K562 (cell line): ENCODE measurements around the gene PRKACG. TPM values are rescaled to one million over a fixed set of nuclear protein-coding genes. Genes with fewer than 3 reads are reported as not detected.

ENCODE experiments used
- ATAC-seq: fragments of 200-7000 bp; cut with Tn5 transposase; 3 replicates; pipeline ENCODE4 v1.9.1; 2020; ENCODE audit warnings: moderate library complexity
- BruUV-seq: library from RNA; stranded (reverse); fragments of 400-500 nt; replicated peaks from 2 replicates; lab custom pipeline; 2021; lab: Mats Ljungman, UMichigan
- CTCF ChIA-PET: fragments of 300-600 bp; formaldehyde crosslinking; extraction: SDS; loops from one replicate; lab custom pipeline; 2021; ENCODE audit warnings: low intra/inter-chr PET ratio; lab: Yijun Ruan, JAX
- POLR2A ChIA-PET: fragments of 300-600, 350-650 bp; sonication (Branson Sonifier 250); formaldehyde crosslinking; extraction: SDS; loops from one replicate; lab custom pipeline; 2021; ENCODE audit warnings: antibody characterized with exemption, inconsistent platforms; lab: Yijun Ruan, JAX
- DNase-seq, 4 experiments: peaks; one replicate each; pipeline versions ENCODE4 v3.0.0 to v3.0.0-alpha.2; 2011 to 2018; ENCODE audit warnings: low spot score in 3 of 4, mixed read lengths in 3 of 4; ENCODE audit errors: extremely low read depth in 1 of 4
- FAIRE-seq: peaks from 2 replicates; lab custom pipeline; 2011; peaks lifted over from hg19 to GRCh38; lab: Jason Lieb, UNC
- H2AFZ ChIP-seq: 2 replicates; pipeline ENCODE4 v1.6.0; 2011; ENCODE audit warnings: low read depth, low read length, control low read depth, inconsistent platforms
- H3K27ac ChIP-seq: fragments of 200-600 bp; 3 replicates; pipeline ENCODE4 v1.8.0; 2011; ENCODE audit warnings: low read depth, mild to moderate bottlenecking, control low read depth, inconsistent platforms, low read length, moderate library complexity, mixed read lengths; ENCODE audit errors: extremely low read depth
- H3K27me3 ChIP-seq, 2 experiments: fragments of 300-600 bp in 1 of 2; 2 replicates in 1 of 2; 3 replicates in 1 of 2; pipeline versions ENCODE4 v1.6.0 to v1.8.0; 2011; ENCODE audit warnings: inconsistent platforms in 2 of 2, low read length in 2 of 2, mild to moderate bottlenecking in 1 of 2, mixed read lengths in 1 of 2, moderate library complexity in 1 of 2; ENCODE audit not compliant: control insufficient read depth in 2 of 2, insufficient read depth in 2 of 2
- H3K36me3 ChIP-seq: fragments of 300-600 bp; 3 replicates; pipeline ENCODE4 v1.8.0; 2011; ENCODE audit warnings: mild to moderate bottlenecking, low read length, inconsistent platforms; ENCODE audit not compliant: control insufficient read depth, insufficient read depth
- H3K4me1 ChIP-seq, 2 experiments: fragments of 200-600 bp in 1 of 2; replicated peaks in 1 of 2; 2 replicates in 1 of 2; 3 replicates in 1 of 2; pipeline versions ENCODE4 v1.5.1 to v1.8.0; 2011; ENCODE audit warnings: inconsistent platforms in 2 of 2, low read length in 2 of 2, mild to moderate bottlenecking in 1 of 2, mixed read lengths in 1 of 2, moderate library complexity in 1 of 2; ENCODE audit not compliant: control insufficient read depth in 2 of 2, insufficient read depth in 2 of 2
- H3K4me2 ChIP-seq: 2 replicates; pipeline ENCODE4 v1.6.1; 2011; ENCODE audit warnings: low read length, control low read depth, inconsistent platforms, mixed read lengths; ENCODE audit not compliant: insufficient read depth
- H3K4me3 ChIP-seq: fragments of 200-600 bp; sonication (generic), shearing (Covaris generic); 2 replicates; pipeline ENCODE4 v1.5.1; 2016; ENCODE audit warnings: control low read depth, inconsistent platforms
- H3K79me2 ChIP-seq: fragments of 200-600 bp; 3 replicates; pipeline ENCODE4 v1.8.0; 2011; ENCODE audit warnings: low read length, inconsistent platforms; ENCODE audit not compliant: control insufficient read depth, insufficient read depth
- H3K9ac ChIP-seq, 2 experiments: 2 replicates each; pipeline versions ENCODE4 v1.6.0 to v1.6.1; 2011; ENCODE audit warnings: low read depth in 2 of 2, low read length in 2 of 2, control low read depth in 1 of 2, inconsistent platforms in 1 of 2, mild to moderate bottlenecking in 1 of 2, mixed read lengths in 1 of 2; ENCODE audit not compliant: insufficient read depth in 1 of 2
- H3K9me1 ChIP-seq: one replicate; pipeline ENCODE4 v1.6.0; 2011; ENCODE audit warnings: inconsistent platforms, mild to moderate bottlenecking, low read length, moderate library complexity; ENCODE audit not compliant: control insufficient read depth, insufficient read depth
- H3K9me3 ChIP-seq: replicated peaks from 2 replicates; pipeline ENCODE4 v1.5.1; 2011; ENCODE audit warnings: low read depth, low read length, inconsistent platforms; ENCODE audit not compliant: control insufficient read depth, insufficient read depth
- H4K20me1 ChIP-seq: replicated peaks from 2 replicates; pipeline ENCODE4 v1.6.1; 2011; ENCODE audit warnings: low read length, inconsistent platforms, mixed read lengths; ENCODE audit not compliant: control insufficient read depth, insufficient read depth
- ATF3 ChIP-seq, 2 experiments: fragments of 450-650 bp in 1 of 2; sonication (generic) in 1 of 2; formaldehyde crosslinking in 1 of 2; IDR thresholded peaks in 1 of 2; conservative IDR thresholded peaks in 1 of 2; 2 replicates each; pipeline versions ENCODE4 v1.6.1 to v1.8.1; 2016 to 2023; ENCODE audit warnings: mild to moderate bottlenecking in 2 of 2, moderate library complexity in 2 of 2, inconsistent platforms in 1 of 2, missing genetic modification reagents in 1 of 2
- ETV1 ChIP-seq: fragments of 450-650 bp; conservative IDR thresholded peaks from 2 replicates; pipeline ENCODE4 v1.6.1; 2016; ENCODE audit warnings: missing genetic modification characterization, control low read depth, low read depth, missing compliant biosample characterization
- FOXA1 ChIP-seq: fragments of 450-650 bp; IDR thresholded peaks from 2 replicates; pipeline ENCODE4 v1.6.1; 2016; ENCODE audit warnings: mild to moderate bottlenecking, borderline replicate concordance
- HOMEZ ChIP-seq: fragments of 250-450 bp; sonication (Bioruptor Pico); IDR thresholded peaks from 2 replicates; pipeline ENCODE4 v1.4.0; 2020; ENCODE audit warnings: mild to moderate bottlenecking, moderate library complexity
- KLF10 ChIP-seq: fragments of 250-450 bp; sonication (Bioruptor Pico); IDR thresholded peaks from 2 replicates; pipeline ENCODE4 v1.6.1; 2021; ENCODE audit warnings: matching md5 sums
- L3MBTL2 ChIP-seq: fragments of 450-650 bp; IDR thresholded peaks from 2 replicates; pipeline ENCODE4 v1.6.1; 2016; ENCODE audit warnings: mild to moderate bottlenecking, moderate library complexity
- NCOA2 ChIP-seq, 2 experiments: fragments of 450-650 bp; IDR thresholded peaks; 2 replicates each; pipeline ENCODE4 v1.6.1; 2018; ENCODE audit warnings: mild to moderate bottlenecking in 2 of 2, moderate library complexity in 1 of 2; ENCODE audit not compliant: partially characterized antibody in 2 of 2
- SNAPC5 ChIP-seq: fragments of 250-450 bp; sonication (Bioruptor Pico); IDR thresholded peaks from 2 replicates; pipeline ENCODE4 v1.8.0; 2021; ENCODE audit warnings: moderate library complexity, mild to moderate bottlenecking, inconsistent platforms
- STAT5B ChIP-seq: fragments of 250-450 bp; sonication (Bioruptor Pico); IDR thresholded peaks from 2 replicates; pipeline ENCODE4 v1.8.0; 2021; ENCODE audit warnings: mild to moderate bottlenecking, inconsistent platforms
- THRB ChIP-seq: fragments of 450-650 bp; formaldehyde crosslinking; conservative IDR thresholded peaks from 2 replicates; pipeline ENCODE4 v1.4.0; 2022; ENCODE audit warnings: mild to moderate bottlenecking, missing genetic modification characterization
- ZNF785 ChIP-seq: fragments of 250-450 bp; sonication (Bioruptor Pico); IDR thresholded peaks from 2 replicates; pipeline ENCODE4 v1.4.0; 2020; ENCODE audit warnings: mild to moderate bottlenecking
- WGBS: fragments of 100-300 bp; shearing (Covaris generic); methylation state at CpG from one replicate; pipeline ENCODE4 v1.1.6; 2016; ENCODE audit warnings: low coverage, mixed read lengths; ENCODE audit not compliant: insufficient coverage; ENCODE audit errors: missing lambda C conversion rate; 5-methylcytosine and 5-hydroxymethylcytosine counted together
- in situ Hi-C: fragments of 300-500 bp; cut with MboI; formaldehyde crosslinking; loops from 4 replicates; pipeline ENCODE4 v1.15.0; 2018; ENCODE audit warnings: inconsistent platforms, mixed read lengths
- intact Hi-C: fragments of 100-400 bp; cut with micrococcal nuclease; formaldehyde crosslinking; loops from 2 replicates; pipeline ENCODE4 v1.14.2; 2022
- polyA plus RNA-seq, 8 experiments: library from polyadenylated mRNA; depleted of rRNA in 4 of 8; stranded (reverse) in 5 of 8; unstranded in 3 of 8; fragments of >200 nt; fragmentation: Nextera tagmentation in 2 of 8; fragmentation: Illumina TruSeq in 1 of 8; extraction: Ambion mirVana in 2 of 8; extraction: Trizol in 1 of 8; gene quantifications; 2 replicates each; pipeline versions ENCODE4 v1.2.1 to v1.2.3, GENCODE V29; 2011 to 2014; ENCODE audit warnings: inconsistent platforms in 1 of 8, missing spikeins in 1 of 8
- total RNA-seq, 7 experiments: library from RNA; depleted of rRNA in 6 of 7; stranded (reverse); fragments of >200 nt in 6 of 7; fragmentation: Illumina TruSeq in 2 of 7; extraction: Trizol in 2 of 7; gene quantifications; 2 replicates each; pipeline versions ENCODE4 v1.2.1 to v1.2.3, GENCODE V29; 2011 to 2021; ENCODE audit warnings: low replicate concordance in 1 of 7

The PRKACG gene
- total and polyA plus RNA-seq, 9 of the 15 experiments (the other 6 are each of a cell fraction or from before 2014, with no cell fraction given) = not detected

- Histone ChIP-seq H3K4me3 (no peak overlapping the region), H3K9me3 (no peaks in the 10 kb centered on the region; the same call in 1 of the 2 replicates), H3K79me2 (no peaks in the 10 kb centered on the region), H3K9ac (no peak overlapping the region), H3K27ac (no peak overlapping the region), H3K4me2 (no peak overlapping the region), H2AFZ (no peak overlapping the region), H3K4me1 (peaks cover 8 to 9% of the 10 kb centered on the region in 2 experiments; a peak in 2 of 5 replicates), H3K9me1 (no peaks in the 10 kb centered on the region), H4K20me1 (no peaks in the 10 kb centered on the region), H3K27me3 (no peaks in the 10 kb centered on the region), H3K36me3 (no peaks in the 10 kb centered on the region)
- intact Hi-C loops (no loop called here), in situ Hi-C loops (no loop called here)
- ChIA-PET CTCF (no interaction called here), POLR2A (interaction anchor here (0.6 to 1.8 kb wide), 5 partner anchors 9 to 43 kb away, joined by 3 to 7 read pairs (median 4); no protein-coding TSS in a partner anchor)
- ATAC-seq (no peak), FAIRE-seq (no peak), DNase-seq (no peak)
- TF ChIP-seq HOMEZ (no peak), THRB (CRISPR knock-in tag) (no peak), NCOA2 (IDR thresholded peaks at IDR 0.05; ENCODE audit: partially characterized antibody in 2 of 2) (no peak), FOXA1 (no peak), ZNF785 (CRISPR knock-in tag) (no peak), SNAPC5 (CRISPR knock-in tag) (no peak), ETV1 (tag) (no peak), L3MBTL2 (no peak), KLF10 (CRISPR knock-in tag) (no peak), ATF3 (IDR thresholded peaks at IDR 0.05) (no peak), ATF3 (CRISPR knock-in tag; conservative IDR thresholded peaks at IDR 0.05) (no peak), STAT5B (no peak)
- BruUV-seq = no TSS peak
- 75% methylated on average over 3 of the region's 3 CpGs for WGBS
Measured at GRCh38 chr9:68964102-68964541, 49.8 kb downstream of the PRKACG start.
